ENCODE measurements around the gene LRRC3C.

Gene LRRC3C

GRCh38 chr17:39970157-39970692 lies 42.7 kb downstream of the LRRC3C start:
- no peak overlapping the region for H3K4me3 ChIP-seq (ENCODE audit: low read length)
- no peaks in the 10 kb centered on the region for H3K9me3 ChIP-seq (ENCODE audit: control insufficient read depth, low read length)
- H3K27me3 ChIP-seq (replicated peaks; ENCODE audit: control insufficient read depth, insufficient read depth, low read length), result no peaks in the 10 kb centered on the region
- no peak for DNase-seq (ENCODE audit: low read depth)
- peaks cover 12% of the 10 kb centered on the region for H3K4me1 ChIP-seq (ENCODE audit: control insufficient read depth, insufficient read depth, low read length)
- H3K9ac ChIP-seq (ENCODE audit: low read length), result no peak overlapping the region
- no peaks in the 10 kb centered on the region for H3K36me3 ChIP-seq (ENCODE audit: control insufficient read depth, insufficient read depth, low read length, severe bottlenecking)

GRCh38 chr17:39971076-39971603 lies 43.6 kb downstream of the LRRC3C start:
- Histone ChIP-seq H3K4me3 (ENCODE audit: low read length) (no peak overlapping the region), H3K27me3 (replicated peaks; ENCODE audit: control insufficient read depth, insufficient read depth, low read length) (no peaks in the 10 kb centered on the region), H3K9me3 (ENCODE audit: control insufficient read depth, low read length) (no peaks in the 10 kb centered on the region), H3K4me1 (ENCODE audit: control insufficient read depth, insufficient read depth, low read length) (peaks cover 12% of the 10 kb centered on the region), H3K9ac (ENCODE audit: low read length) (no peak overlapping the region), H3K36me3 (ENCODE audit: control insufficient read depth, insufficient read depth, low read length, severe bottlenecking) (no peaks in the 10 kb centered on the region)
- no peak for DNase-seq (ENCODE audit: low read depth)

DNA sequence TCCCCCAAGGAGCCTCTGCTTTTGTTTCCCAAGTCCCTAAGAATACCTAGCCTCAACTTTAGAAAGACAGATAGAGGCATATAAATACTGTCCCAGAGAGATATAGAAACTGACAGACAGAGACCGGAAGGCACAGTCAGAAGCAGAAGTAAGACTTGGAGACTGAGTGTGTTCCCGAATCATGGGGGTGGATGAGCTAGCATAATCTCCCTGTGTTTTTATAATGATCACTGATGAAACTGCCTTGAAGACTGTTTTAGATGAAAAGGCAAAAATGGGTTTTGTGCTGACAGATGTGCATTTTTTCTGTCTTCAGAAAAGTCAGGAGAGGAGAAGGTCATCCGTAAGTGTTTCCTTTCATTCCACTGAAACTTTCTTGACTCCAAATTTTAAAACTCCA lies 44.7 kb downstream of the LRRC3C start:
- peaks cover 12% of the 10 kb centered on the region for H3K4me1 ChIP-seq (ENCODE audit: control insufficient read depth, insufficient read depth, low read length)
- no peaks in the 10 kb centered on the region for H3K9me3 ChIP-seq (ENCODE audit: control insufficient read depth, low read length)
- DNase-seq (ENCODE audit: low read depth), result no peak

DNA sequence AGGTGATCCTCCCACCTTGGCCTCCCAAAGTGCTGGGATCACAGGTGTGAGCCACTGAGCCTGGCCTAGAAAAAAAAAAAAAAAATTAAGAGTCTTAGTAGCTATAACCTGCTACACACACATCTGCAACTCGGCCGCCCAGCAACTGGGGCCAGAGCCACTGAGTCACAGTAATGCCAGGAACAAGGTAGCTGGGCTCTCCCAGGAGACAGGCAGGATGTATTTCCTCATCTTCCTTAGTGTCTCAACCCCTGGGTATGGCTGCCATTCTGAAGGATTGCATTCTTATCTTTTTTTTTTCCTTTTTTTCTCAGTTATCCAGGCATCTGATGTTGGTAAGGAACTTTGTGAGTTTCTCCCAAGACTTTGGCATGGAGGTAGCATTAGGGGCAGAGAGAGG lies 46.0 kb downstream of the LRRC3C start:
- no peak for DNase-seq (ENCODE audit: low read depth)
- no peaks in the 10 kb centered on the region for H3K9me3 ChIP-seq (ENCODE audit: control insufficient read depth, low read length)
- no peak overlapping the region for H3K4me3 ChIP-seq (ENCODE audit: low read length)
- no peaks in the 10 kb centered on the region for H3K27me3 ChIP-seq (replicated peaks; ENCODE audit: control insufficient read depth, insufficient read depth, low read length)
- H3K36me3 ChIP-seq (ENCODE audit: control insufficient read depth, insufficient read depth, low read length, severe bottlenecking), result no peaks in the 10 kb centered on the region
- no peak overlapping the region for H3K9ac ChIP-seq (ENCODE audit: low read length)
- H3K4me1 ChIP-seq (ENCODE audit: control insufficient read depth, insufficient read depth, low read length), result peaks cover 12% of the 10 kb centered on the region

More for the DNA sequence above, 44.7 kb downstream of the LRRC3C start:
- Histone ChIP-seq H3K9ac (ENCODE audit: low read length) (peak overlapping the region; percentile 14), H3K36me3 (ENCODE audit: control insufficient read depth, insufficient read depth, low read length, severe bottlenecking) (no peaks in the 10 kb centered on the region), H3K27me3 (replicated peaks; ENCODE audit: control insufficient read depth, insufficient read depth, low read length) (no peaks in the 10 kb centered on the region), H3K4me3 (ENCODE audit: low read length) (no peak overlapping the region)

GRCh38 chr17:39974433-39974832 lies 46.9 kb downstream of the LRRC3C start:
- H3K9ac ChIP-seq (ENCODE audit: low read length), result no peak overlapping the region
- H3K9me3 ChIP-seq (ENCODE audit: control insufficient read depth, low read length), result no peaks in the 10 kb centered on the region
- no peak overlapping the region for H3K4me3 ChIP-seq (ENCODE audit: low read length)
- H3K4me1 ChIP-seq (ENCODE audit: control insufficient read depth, insufficient read depth, low read length), result peaks cover 18% of the 10 kb centered on the region
- no peaks in the 10 kb centered on the region for H3K27me3 ChIP-seq (replicated peaks; ENCODE audit: control insufficient read depth, insufficient read depth, low read length)
- H3K36me3 ChIP-seq (ENCODE audit: control insufficient read depth, insufficient read depth, low read length, severe bottlenecking), result no peaks in the 10 kb centered on the region
- no peak for DNase-seq (ENCODE audit: low read depth)

- H3K9me3 ChIP-seq (ENCODE audit: control insufficient read depth, low read length), result no peaks in the 10 kb centered on the region
- no peak for DNase-seq (ENCODE audit: low read depth)
- H3K36me3 ChIP-seq (ENCODE audit: control insufficient read depth, insufficient read depth, low read length, severe bottlenecking), result no peaks in the 10 kb centered on the region
- no peaks in the 10 kb centered on the region for H3K27me3 ChIP-seq (replicated peaks; ENCODE audit: control insufficient read depth, insufficient read depth, low read length)
- H3K9ac ChIP-seq (ENCODE audit: low read length), result no peak overlapping the region
- no peak overlapping the region for H3K4me3 ChIP-seq (ENCODE audit: low read length)
- peaks cover 24% of the 10 kb centered on the region for H3K4me1 ChIP-seq (ENCODE audit: control insufficient read depth, insufficient read depth, low read length)
Measured at GRCh38 chr17:39975801-39976200, 48.3 kb downstream of the LRRC3C start.

DNA sequence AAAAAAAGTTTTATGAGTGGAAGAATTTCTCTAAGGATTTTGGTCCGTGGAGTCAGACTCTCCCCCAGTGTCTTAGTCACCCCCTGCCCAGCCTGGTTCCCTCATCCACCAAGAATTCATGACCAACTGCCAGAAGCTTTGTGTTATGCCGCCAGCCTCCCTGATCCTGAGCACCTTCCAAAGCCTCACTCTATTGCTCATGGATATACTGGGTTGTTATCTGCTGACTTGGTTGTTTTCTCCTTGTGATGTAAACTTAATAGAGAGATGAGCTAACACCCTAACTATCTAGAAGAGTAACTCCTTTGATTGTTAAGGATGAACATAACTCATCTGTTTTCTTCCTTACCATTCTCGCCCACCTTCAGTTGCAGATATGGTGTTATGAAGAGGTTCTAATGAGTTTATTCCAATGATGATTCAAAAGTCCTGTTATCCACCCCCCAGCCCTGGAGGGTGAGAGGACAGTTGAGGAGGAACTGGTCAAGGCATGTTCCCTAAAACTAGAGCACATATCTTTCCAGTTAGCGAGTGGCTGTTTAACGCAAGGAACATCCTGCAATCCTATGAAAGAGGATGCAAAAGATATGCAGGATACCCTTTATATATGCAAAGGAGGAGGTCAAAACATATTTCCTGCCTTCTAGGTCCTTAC lies 51.6 kb downstream of the LRRC3C start:
- no peaks in the 10 kb centered on the region for H3K27me3 ChIP-seq (replicated peaks; ENCODE audit: control insufficient read depth, insufficient read depth, low read length)
- peak overlapping the region; percentile 3 for H3K4me3 ChIP-seq (ENCODE audit: low read length)
- peak; percentile 61 for DNase-seq (ENCODE audit: low read depth)
- H3K4me1 ChIP-seq (ENCODE audit: control insufficient read depth, insufficient read depth, low read length), result peaks cover 30% of the 10 kb centered on the region
- no peak overlapping the region for H3K9ac ChIP-seq (ENCODE audit: low read length)
- H3K36me3 ChIP-seq (ENCODE audit: control insufficient read depth, insufficient read depth, low read length, severe bottlenecking), result peaks cover 1% of the 10 kb centered on the region
- H3K9me3 ChIP-seq (ENCODE audit: control insufficient read depth, low read length), result no peaks in the 10 kb centered on the region

GRCh38 chr17:39979893-39980350 lies 52.4 kb downstream of the LRRC3C start:
- no peaks in the 10 kb centered on the region for H3K9me3 ChIP-seq (ENCODE audit: control insufficient read depth, low read length)
- H3K36me3 ChIP-seq (ENCODE audit: control insufficient read depth, insufficient read depth, low read length, severe bottlenecking), result peaks cover 9% of the 10 kb centered on the region
- DNase-seq (ENCODE audit: low read depth), result peak; percentile 66
- H3K4me1 ChIP-seq (ENCODE audit: control insufficient read depth, insufficient read depth, low read length), result peaks cover 30% of the 10 kb centered on the region
- H3K9ac ChIP-seq (ENCODE audit: low read length), result peak overlapping the region; percentile 78
- H3K4me3 ChIP-seq (ENCODE audit: low read length), result peak overlapping the region; percentile 91
- no peaks in the 10 kb centered on the region for H3K27me3 ChIP-seq (replicated peaks; ENCODE audit: control insufficient read depth, insufficient read depth, low read length)

- peak; percentile 100 for DNase-seq (ENCODE audit: low read depth)
Measured at GRCh38 chr17:39980351-39981206, 53.0 kb downstream of the LRRC3C start, which contains the start of gene PSMD3. Gene PSMD3 (plus strand): TSS chr17:39980807. CDS start chr17:39980971, 164 bp downstream.

DNA sequence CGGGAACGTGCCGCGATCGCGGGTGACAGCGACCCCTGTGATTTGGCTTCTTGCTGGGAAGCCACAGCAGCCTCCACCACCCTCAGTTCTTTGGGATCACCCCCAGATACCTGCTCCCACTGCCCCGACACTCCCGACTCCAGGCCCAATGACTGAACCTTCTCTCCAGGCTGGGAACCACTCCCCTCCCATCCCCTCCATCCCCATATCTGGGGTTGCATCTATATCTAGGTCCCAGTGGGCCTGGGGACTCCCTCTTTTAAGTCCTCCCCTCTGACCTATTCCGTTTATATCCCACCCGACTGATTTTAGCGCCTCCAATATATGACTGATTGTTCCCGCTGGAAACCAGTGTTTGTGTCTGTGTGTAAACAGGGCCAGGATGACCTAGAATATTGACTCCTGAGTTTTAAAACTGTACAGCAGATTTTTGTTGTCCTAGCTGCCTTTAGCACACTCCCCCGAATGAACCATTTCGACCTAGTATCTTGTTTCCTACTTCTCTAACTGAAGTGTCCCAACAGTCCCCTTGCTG lies 53.7 kb downstream of the LRRC3C start:
- peaks cover 30% of the 10 kb centered on the region for H3K4me1 ChIP-seq (ENCODE audit: control insufficient read depth, insufficient read depth, low read length)
- no peaks in the 10 kb centered on the region for H3K9me3 ChIP-seq (ENCODE audit: control insufficient read depth, low read length)
- DNase-seq (ENCODE audit: low read depth), result peak; percentile 34
- H3K36me3 ChIP-seq (ENCODE audit: control insufficient read depth, insufficient read depth, low read length, severe bottlenecking), result peaks cover 23% of the 10 kb centered on the region
- peak overlapping the region; percentile 91 for H3K4me3 ChIP-seq (ENCODE audit: low read length)
- H3K9ac ChIP-seq (ENCODE audit: low read length), result peak overlapping the region; percentile 99
- H3K27me3 ChIP-seq (replicated peaks; ENCODE audit: control insufficient read depth, insufficient read depth, low read length), result no peaks in the 10 kb centered on the region

More at GRCh38 chr17:39980351-39981206, 53.0 kb downstream of the LRRC3C start, which contains the start of gene PSMD3:
- Histone ChIP-seq H3K27me3 (replicated peaks; ENCODE audit: control insufficient read depth, insufficient read depth, low read length) (no peaks in the 10 kb centered on the region), H3K9me3 (ENCODE audit: control insufficient read depth, low read length) (no peaks in the 10 kb centered on the region), H3K4me3 (ENCODE audit: low read length) (peak within 1 kb of the TSS; percentile 91), H3K9ac (ENCODE audit: low read length) (peak within 1 kb of the TSS; percentile 99), H3K36me3 (ENCODE audit: control insufficient read depth, insufficient read depth, low read length, severe bottlenecking) (peaks cover 16% of the 10 kb centered on the region), H3K4me1 (ENCODE audit: control insufficient read depth, insufficient read depth, low read length) (peaks cover 30% of the 10 kb centered on the region)
